NCI-H748 (cell line): ENCODE measurements around the gene POLA2.
A peak's percentile ranks its signal among the peaks of the same experiment; 100 is the strongest.

Source experiments
- DNase-seq: peaks from one replicate; lab custom pipeline; 2025; ENCODE audit not compliant: unreplicated experiment; lab: John Stamatoyannopoulos, UW

Gene POLA2

GRCh38 chr11:65307298-65308229, 45.8 kb downstream of the POLA2 start:
- no peak for DNase-seq

DNA sequence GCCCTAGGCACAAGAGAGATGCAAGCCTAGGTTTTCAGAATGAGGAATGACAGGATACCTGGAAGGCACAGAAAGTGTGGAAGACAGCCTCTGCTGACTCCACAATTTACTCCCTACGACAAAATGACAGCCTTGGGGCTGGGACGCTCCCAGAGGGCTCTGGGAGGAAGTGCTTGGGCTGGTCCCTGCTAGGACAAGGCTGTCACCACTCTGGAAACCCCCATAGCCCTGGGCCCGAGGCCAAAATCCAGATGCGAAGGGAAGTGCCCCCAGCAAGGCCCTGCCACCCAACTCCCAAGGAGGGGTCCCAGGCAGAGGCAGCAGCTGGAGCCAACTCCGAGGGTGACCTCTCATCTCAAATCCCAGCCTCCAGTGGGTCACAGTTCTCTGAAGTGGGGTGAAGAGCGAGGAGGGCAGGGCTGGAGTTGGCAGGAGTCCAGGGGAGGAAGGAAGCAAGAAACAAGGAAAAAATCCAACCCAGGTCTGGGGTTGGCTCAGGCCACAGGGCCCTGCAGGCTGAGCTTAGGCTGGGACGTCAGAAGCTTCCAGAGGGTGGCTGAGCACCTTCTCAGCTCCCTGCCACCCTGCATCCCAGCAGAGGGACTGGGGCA, 46.6 kb downstream of the POLA2 start:
- no peak for DNase-seq

DNA sequence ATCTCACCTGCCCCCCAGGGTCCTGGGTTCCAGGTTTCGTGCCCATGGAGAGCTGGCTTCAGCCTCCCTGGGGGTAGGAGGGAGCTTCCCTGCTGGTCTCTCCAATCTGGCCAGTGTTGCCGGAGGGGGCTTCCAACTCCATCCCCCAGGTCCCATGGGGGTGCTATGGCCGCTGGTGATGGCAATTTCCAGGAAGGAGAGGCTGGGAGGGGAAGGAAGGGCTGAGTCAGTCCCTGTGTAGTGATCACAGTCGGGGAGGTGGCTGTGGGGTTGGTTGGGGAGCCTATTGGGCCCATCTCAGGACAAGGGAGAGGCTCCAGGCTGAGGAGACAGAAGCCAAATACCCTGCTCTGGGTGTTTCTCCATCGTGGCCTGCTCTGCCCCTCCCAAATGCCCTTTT, 47.2 kb downstream of the POLA2 start:
- no peak for DNase-seq

- no peak for DNase-seq
Measured at GRCh38 chr11:65310215-65310614, 48.5 kb downstream of the POLA2 start.

GRCh38 chr11:65310736-65311135, 49.0 kb downstream of the POLA2 start:
- DNase-seq = no peak

- DNase-seq = no peak
Measured at GRCh38 chr11:65311170-65311678, 49.5 kb downstream of the POLA2 start.

- peak; percentile 78 for DNase-seq
Measured at GRCh38 chr11:65314501-65315203, 52.9 kb downstream of the POLA2 start, which contains the start of gene CDC42EP2. TSS of gene CDC42EP2 (plus strand) at chr11:65314866. CDS start at chr11:65320899, 6,033 bp downstream.

DNA sequence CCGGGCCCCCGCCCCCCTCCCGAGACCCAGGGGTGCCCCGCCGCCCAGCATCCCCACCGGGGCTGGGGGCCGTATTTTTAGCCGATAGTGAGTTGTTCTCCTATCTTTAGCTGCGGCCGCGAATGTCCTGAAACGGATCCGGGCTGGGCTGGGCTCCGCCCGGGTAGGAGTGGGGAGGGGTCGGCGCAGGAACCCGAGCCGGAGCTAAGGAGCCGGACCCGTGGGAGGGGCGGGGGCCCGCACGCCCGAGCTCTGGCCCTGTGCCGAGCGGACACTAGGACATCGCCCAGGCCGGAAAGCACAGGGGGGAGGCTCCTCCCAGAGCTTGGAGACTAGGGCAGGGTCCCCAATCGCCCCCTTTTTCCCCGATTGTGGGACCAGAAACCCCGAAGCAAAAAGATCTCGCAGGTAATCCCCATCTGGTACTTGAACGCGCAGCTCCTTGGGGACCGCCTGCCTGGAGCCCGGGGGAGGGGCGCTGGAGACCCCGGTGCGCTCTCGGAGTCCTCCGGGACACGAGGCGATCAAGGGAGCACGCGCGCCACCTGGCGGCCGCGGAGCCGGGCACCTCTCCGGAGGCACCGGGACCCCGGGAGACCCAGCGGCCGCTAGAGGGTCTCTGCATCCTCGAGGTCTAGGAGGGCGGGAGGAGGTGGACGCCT, 53.6 kb downstream of the POLA2 start:
- peak; percentile 80 for DNase-seq

GRCh38 chr11:65315866-65316226, 54.1 kb downstream of the POLA2 start:
- no peak for DNase-seq

GRCh38 chr11:65316227-65317024, 54.7 kb downstream of the POLA2 start:
- DNase-seq = no peak

- peak; percentile 44 for DNase-seq
Measured at GRCh38 chr11:65317025-65317786, 55.4 kb downstream of the POLA2 start.

GRCh38 chr11:65320386-65321075, 58.8 kb downstream of the POLA2 start:
- DNase-seq = no peak

GRCh38 chr11:65321076-65321475, 59.3 kb downstream of the POLA2 start:
- no peak for DNase-seq

- no peak for DNase-seq
Measured at GRCh38 chr11:65321828-65322485, 60.2 kb downstream of the POLA2 start.

- no peak for DNase-seq
Measured at GRCh38 chr11:65323813-65324212, 62.1 kb downstream of the POLA2 start.

DNA sequence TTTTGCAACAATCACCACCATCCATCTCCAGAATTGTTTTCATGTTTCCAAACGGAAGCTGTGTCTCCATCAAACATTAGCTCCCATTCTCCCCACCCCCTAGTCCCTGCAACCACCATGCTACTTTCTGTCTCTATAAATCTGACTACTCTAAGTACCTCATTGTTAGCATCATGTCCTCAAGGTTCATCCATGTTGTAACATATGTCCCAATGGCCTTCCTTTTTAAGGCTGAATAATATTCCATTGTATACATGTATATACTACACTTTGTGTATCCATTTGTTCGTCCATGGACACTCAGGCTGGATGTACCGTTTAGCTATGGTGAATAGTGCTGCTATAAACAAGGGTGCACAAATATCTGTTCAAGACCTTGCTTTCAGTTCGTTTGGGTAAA, 63.7 kb downstream of the POLA2 start:
- DNase-seq = no peak

- DNase-seq = no peak
Measured at GRCh38 chr11:65327021-65327420, 65.3 kb downstream of the POLA2 start.

GRCh38 chr11:65329478-65329877, 67.7 kb downstream of the POLA2 start:
- no peak for DNase-seq
